Fibroblast of pulmonary artery (primary cell): Measurements from ENCODE around the gene EEA1.
A peak's percentile ranks its signal among the peaks of the same experiment; 100 is the strongest.

ENCODE experiments used
- DNase-seq: peaks from one replicate; pipeline ENCODE4 v3.0.0-alpha.2; 2010; ENCODE audit warnings: low read depth
- H3K4me3 ChIP-seq: replicated peaks from 2 replicates; pipeline ENCODE4 v1.5.1; 2011; ENCODE audit warnings: low read depth, mild to moderate bottlenecking, control low read depth, low read length, moderate library complexity
- TF ChIP-seq, protein P1 (sequence below): IDR thresholded peaks from 2 replicates; pipeline ENCODE4 v1.5.1; 2011; ENCODE audit warnings: mild to moderate bottlenecking, control low read depth, low read length, inconsistent platforms; ENCODE audit errors: missing control alignments

Gene EEA1

DNA sequence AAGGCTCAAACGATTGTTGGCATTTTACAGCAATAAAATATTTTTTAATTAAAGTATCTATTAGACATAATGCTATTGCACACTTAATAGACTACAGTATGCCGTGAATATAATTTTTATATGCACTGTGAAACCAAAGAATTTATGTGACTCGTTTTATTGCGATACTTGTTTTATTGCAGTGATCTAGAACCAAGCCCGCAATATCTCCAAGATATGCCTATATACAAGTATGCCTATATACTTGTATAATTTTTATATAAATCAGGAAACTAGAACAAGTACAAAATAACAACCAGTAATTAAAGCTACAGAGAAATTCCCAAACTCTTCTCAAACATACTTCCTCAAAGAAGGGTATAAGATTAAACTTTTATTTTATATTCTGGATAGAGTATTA is 31.3 kb downstream of the EEA1 start:
- TF ChIP-seq, protein P1, sequence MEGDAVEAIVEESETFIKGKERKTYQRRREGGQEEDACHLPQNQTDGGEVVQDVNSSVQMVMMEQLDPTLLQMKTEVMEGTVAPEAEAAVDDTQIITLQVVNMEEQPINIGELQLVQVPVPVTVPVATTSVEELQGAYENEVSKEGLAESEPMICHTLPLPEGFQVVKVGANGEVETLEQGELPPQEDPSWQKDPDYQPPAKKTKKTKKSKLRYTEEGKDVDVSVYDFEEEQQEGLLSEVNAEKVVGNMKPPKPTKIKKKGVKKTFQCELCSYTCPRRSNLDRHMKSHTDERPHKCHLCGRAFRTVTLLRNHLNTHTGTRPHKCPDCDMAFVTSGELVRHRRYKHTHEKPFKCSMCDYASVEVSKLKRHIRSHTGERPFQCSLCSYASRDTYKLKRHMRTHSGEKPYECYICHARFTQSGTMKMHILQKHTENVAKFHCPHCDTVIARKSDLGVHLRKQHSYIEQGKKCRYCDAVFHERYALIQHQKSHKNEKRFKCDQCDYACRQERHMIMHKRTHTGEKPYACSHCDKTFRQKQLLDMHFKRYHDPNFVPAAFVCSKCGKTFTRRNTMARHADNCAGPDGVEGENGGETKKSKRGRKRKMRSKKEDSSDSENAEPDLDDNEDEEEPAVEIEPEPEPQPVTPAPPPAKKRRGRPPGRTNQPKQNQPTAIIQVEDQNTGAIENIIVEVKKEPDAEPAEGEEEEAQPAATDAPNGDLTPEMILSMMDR, result no peak
- DNase-seq, result no peak
- no peak overlapping the region for H3K4me3 ChIP-seq

DNA sequence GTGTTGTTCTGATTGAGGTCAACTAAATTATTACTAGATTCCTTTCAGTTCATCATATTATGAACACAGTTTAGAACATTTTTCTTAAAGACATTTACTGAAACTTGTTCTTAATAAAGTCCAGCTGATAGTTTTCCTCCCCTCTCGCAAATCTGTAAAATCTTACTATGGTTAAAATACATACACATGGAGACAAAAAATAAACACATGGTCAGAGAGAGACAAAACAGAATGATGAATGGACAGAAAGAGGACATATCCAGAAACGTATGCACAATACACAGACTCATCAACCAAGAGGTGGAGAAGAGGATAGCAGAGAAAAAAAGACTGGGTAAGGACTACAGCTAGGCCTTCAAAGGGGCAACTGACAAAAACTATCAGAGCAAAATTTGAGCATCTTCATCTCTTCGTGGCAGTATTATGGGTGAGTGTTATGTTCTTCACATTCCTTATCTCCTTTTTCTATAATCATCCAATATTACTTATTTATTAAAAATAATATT is 38.4 kb downstream of the EEA1 start:
- TF ChIP-seq, protein P1, result no peak
- no peak for DNase-seq
- H3K4me3 ChIP-seq, result no peak overlapping the region

DNA sequence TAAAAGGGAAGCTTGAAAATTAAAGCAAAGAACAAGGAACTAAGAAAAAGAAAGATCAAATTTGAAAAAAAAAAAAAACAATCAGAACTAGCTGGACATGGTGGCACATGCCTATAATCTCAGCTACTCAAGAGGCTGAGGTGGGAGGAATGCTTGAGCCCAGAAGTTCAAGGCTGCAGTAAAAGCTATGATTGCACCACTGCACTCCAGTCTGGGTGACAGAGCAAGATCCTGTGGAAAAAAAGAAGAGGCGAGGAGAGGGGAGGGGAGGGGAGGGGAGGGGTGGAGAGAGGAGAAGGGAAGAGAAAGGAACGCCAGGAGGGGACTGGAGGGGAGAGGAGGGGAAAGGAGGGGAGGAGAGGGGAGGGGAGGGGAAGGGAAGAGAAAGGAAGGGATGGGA is 43.0 kb downstream of the EEA1 start:
- peak; percentile 14 for DNase-seq
- TF ChIP-seq, protein P1, result no peak
- H3K4me3 ChIP-seq, result no peak overlapping the region

DNA sequence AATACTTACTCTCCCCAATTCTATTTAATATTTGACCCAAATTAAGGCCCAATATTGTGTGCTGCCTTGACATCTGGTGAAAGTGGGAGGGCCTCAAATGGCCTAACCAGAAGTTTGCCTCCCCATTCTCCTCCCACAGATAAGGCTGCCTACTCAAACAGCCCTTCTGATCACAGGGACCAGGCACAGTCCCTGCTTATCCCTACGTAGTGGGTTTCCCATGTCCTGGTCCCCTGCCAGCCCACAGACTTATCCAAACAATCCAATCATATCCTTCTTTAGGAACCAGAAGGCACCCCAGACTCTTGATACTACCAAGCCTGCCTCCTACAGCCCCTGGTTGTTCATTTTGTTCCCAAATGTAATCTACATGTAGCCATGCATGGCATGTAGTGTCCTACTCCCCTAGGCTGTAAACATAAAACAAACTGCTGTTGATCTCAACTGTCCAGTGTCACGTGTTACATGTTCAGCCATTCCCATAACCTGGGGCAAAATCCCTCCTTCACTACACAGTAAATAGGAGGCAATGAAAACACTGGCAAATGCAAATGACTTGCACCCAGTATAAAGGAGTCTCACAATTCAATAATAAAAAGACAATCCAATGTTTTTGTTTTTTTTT is 49.3 kb downstream of the EEA1 start:
- TF ChIP-seq, protein P1, result no peak
- H3K4me3 ChIP-seq, result no peak overlapping the region
- DNase-seq, result peak; percentile 18

DNA sequence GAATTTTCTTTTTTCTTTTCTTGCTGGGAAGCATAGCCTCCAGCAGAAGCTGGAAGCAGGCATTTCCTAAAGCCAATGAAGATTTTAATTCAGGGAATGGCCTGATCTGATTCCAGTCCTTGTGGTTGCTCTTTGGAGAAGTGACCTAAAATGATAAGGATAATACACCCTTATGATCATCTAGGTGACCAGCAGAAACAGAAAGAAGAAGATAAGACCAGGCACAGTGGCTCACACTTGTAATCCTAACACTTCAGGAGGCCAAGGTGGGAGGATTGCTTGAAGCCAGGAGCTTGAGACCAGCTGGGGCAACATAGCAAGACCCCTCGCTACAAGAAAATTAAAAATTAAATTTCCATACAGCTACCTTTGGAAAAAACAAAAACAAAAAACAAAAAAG is 51.2 kb downstream of the EEA1 start:
- H3K4me3 ChIP-seq, result no peak overlapping the region

DNA sequence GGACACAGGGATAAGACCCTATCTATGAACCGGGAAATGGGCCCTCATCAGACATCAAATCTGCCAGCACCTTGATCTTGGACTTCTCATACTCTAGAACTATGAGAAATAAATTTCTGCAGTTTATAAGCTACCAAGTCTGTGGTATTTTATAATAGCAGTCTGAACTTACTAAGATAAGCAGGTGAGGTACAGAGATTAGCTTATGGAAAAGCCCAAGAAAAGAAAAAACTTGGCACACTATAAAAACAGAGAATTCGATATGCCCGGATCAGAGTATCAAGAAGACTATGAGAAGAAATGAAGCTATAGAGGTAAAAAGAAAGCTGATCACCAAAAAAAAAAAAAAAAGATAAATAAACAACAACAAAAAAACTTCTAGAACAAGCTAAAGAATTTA is 52.6 kb downstream of the EEA1 start:
- DNase-seq, result no peak
- TF ChIP-seq, protein P1, result no peak
- H3K4me3 ChIP-seq, result no peak overlapping the region

More for the DNA sequence above, 51.2 kb downstream of the EEA1 start:
- TF ChIP-seq, protein P1, result no peak
- no peak for DNase-seq

DNA sequence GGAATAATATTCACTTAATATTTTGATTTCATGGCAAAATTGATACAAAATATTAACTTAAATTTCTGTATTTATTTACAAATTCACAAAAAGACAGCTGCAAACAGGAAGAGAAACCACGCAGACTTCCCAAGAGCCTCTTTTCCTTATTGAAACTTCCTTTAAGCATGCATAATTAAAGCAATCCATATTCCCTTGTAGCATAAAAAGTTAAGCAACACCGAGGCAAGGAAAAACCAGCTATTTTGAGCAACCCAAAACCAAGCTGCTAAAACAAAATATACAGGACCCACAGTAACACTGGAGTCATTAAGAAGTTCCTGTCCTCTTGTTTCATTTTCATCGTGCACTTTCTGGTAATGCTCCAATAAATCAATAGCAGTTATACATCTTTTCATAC is 58.0 kb downstream of the EEA1 start:
- TF ChIP-seq, protein P1, result no peak
- DNase-seq, result no peak

More for the DNA sequence above, 58.0 kb downstream of the EEA1 start:
- no peak overlapping the region for H3K4me3 ChIP-seq
